Osteoblast (primary cell): ENCODE data around the gene CCNI. TPM values are rescaled to one million over a fixed set of nuclear protein-coding genes. Genes with fewer than 3 reads are reported as not detected.
"Not testable (repeated sequence)": the region's sequence is repeated elsewhere in the genome, so short reads cannot be mapped to it uniquely, and the experiment has no call there.

ENCODE experiments used
- DNase-seq: peaks from one replicate; pipeline ENCODE4 v3.0.0; 2011; ENCODE audit warnings: low spot score, mixed read lengths; ENCODE audit not compliant: insufficient read length; ENCODE audit errors: missing footprints
- H2AFZ ChIP-seq: 2 replicates; pipeline ENCODE4 v1.6.0; 2011; ENCODE audit warnings: mild to moderate bottlenecking, low read length
- H3K27ac ChIP-seq: 2 replicates; pipeline ENCODE4 v1.5.1; 2011; ENCODE audit warnings: mild to moderate bottlenecking, low read depth, low read length, moderate library complexity
- H3K27me3 ChIP-seq: 2 replicates; pipeline ENCODE4 v1.6.0; 2012; ENCODE audit warnings: mild to moderate bottlenecking, control low read depth, inconsistent platforms, low read length, moderate library complexity; ENCODE audit not compliant: insufficient read depth
- H3K36me3 ChIP-seq: 2 replicates; pipeline ENCODE4 v1.5.1; 2011; ENCODE audit warnings: mild to moderate bottlenecking, low read length, control low read depth, moderate library complexity; ENCODE audit not compliant: insufficient read depth
- H3K4me1 ChIP-seq: 2 replicates; pipeline ENCODE4 v1.5.1; 2011; ENCODE audit warnings: mild to moderate bottlenecking, low read length, control low read depth, moderate library complexity; ENCODE audit not compliant: insufficient read depth
- H3K4me2 ChIP-seq: 2 replicates; pipeline ENCODE4 v1.6.0; 2011; ENCODE audit warnings: mild to moderate bottlenecking, low read length; ENCODE audit not compliant: insufficient read depth
- H3K4me3 ChIP-seq: fragments of 200-600 bp; sonication (generic); 3 replicates; pipeline ENCODE4 v1.5.1; 2012; ENCODE audit warnings: mild to moderate bottlenecking, low read length, inconsistent platforms; ENCODE audit not compliant: insufficient read depth
- H3K79me2 ChIP-seq: 2 replicates; pipeline ENCODE4 v1.6.0; 2012; ENCODE audit warnings: mild to moderate bottlenecking, low read length, control low read depth, inconsistent platforms; ENCODE audit not compliant: insufficient read depth
- H3K9me3 ChIP-seq: 2 replicates; pipeline ENCODE4 v1.5.1; 2011; ENCODE audit warnings: low read depth, low read length, control low read depth
- H4K20me1 ChIP-seq: 2 replicates; pipeline ENCODE4 v1.6.0; 2012; ENCODE audit warnings: mild to moderate bottlenecking, low read length, control low read depth; ENCODE audit not compliant: insufficient read depth
- total RNA-seq: library from RNA; depleted of rRNA; stranded (reverse); fragments of >200 nt; gene quantifications from 2 replicates; pipeline ENCODE4 v1.2.3, GENCODE V29; 2012
- TF ChIP-seq, protein P1 (sequence below): IDR thresholded peaks from 2 replicates; pipeline ENCODE4 v1.5.1; 2011; ENCODE audit warnings: mild to moderate bottlenecking, low read depth, low read length, moderate library complexity; ENCODE audit errors: extremely low read depth

CCNI gene
- total RNA-seq, 1 donor, result 229 TPM

DNA sequence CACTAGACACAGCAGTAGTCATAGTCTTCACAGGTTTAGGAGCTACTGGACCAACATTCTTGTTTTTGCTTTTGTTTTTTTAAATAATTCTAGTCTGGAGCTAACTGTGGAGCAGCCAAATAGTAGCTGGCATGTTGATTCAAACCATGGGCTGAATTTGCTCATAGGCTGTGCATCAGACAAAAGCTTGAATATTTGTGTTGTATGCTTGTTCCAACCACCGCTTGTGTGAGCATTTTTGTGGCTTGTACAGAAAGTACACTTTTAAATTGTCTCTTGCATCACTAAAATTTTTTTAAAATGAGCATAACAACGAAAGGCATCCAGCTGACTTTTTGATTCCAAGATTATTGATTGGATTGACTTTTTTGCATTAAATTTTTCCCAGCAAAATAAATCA, 39.6 kb downstream of the CCNI start:
- H3K4me2 ChIP-seq, result peak overlapping the region; percentile 49
- H3K27ac ChIP-seq, result peak overlapping the region; percentile 83
- peak overlapping the region; percentile 1 for H3K4me3 ChIP-seq
- no peak for DNase-seq
- peaks cover 53% of the 10 kb centered on the region for H3K4me1 ChIP-seq
- peaks cover 2% of the 10 kb centered on the region for H3K79me2 ChIP-seq
- TF ChIP-seq, protein P1, sequence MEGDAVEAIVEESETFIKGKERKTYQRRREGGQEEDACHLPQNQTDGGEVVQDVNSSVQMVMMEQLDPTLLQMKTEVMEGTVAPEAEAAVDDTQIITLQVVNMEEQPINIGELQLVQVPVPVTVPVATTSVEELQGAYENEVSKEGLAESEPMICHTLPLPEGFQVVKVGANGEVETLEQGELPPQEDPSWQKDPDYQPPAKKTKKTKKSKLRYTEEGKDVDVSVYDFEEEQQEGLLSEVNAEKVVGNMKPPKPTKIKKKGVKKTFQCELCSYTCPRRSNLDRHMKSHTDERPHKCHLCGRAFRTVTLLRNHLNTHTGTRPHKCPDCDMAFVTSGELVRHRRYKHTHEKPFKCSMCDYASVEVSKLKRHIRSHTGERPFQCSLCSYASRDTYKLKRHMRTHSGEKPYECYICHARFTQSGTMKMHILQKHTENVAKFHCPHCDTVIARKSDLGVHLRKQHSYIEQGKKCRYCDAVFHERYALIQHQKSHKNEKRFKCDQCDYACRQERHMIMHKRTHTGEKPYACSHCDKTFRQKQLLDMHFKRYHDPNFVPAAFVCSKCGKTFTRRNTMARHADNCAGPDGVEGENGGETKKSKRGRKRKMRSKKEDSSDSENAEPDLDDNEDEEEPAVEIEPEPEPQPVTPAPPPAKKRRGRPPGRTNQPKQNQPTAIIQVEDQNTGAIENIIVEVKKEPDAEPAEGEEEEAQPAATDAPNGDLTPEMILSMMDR, result no peak
- H3K36me3 ChIP-seq, result peaks cover 73% of the 10 kb centered on the region
- no peaks in the 10 kb centered on the region for H4K20me1 ChIP-seq
- H3K9me3 ChIP-seq, result no peaks in the 10 kb centered on the region
- H2AFZ ChIP-seq, result no peak overlapping the region
- H3K27me3 ChIP-seq, result no peaks in the 10 kb centered on the region

GRCh38 chr4:77035153-77035552, 40.6 kb downstream of the CCNI start:
- H3K4me3 ChIP-seq, result no peak overlapping the region
- H3K27me3 ChIP-seq, result no peaks in the 10 kb centered on the region
- no peak overlapping the region for H3K4me2 ChIP-seq
- H3K9me3 ChIP-seq, result no peaks in the 10 kb centered on the region
- H3K79me2 ChIP-seq, result peaks cover 2% of the 10 kb centered on the region
- peak overlapping the region; percentile 83 for H3K27ac ChIP-seq
- no peak for DNase-seq
- H2AFZ ChIP-seq, result no peak overlapping the region
- TF ChIP-seq, protein P1, result no peak
- no peaks in the 10 kb centered on the region for H4K20me1 ChIP-seq
- H3K36me3 ChIP-seq, result peaks cover 75% of the 10 kb centered on the region
- peaks cover 43% of the 10 kb centered on the region for H3K4me1 ChIP-seq

DNA sequence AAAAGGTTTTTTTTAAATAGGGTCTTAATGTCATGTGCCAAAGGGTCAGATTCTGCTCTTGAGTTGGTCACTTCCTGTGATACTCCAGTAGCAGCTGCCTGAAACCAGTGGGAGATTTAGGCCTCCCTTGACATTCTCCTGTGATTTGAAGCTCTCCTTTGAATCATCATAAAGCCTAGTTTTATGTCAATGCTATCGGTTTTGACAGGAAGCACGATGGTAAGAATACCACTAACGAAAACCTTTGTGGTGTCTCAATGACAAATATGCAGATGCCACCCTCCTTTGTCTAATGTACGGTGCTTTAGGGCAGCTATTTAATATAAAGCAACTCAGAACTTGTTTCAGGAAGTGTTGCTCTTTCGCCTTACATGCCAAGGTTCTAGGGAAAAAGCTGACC, 44.2 kb downstream of the CCNI start:
- Histone ChIP-seq H3K9me3 (no peaks in the 10 kb centered on the region), H3K79me2 (peaks cover 4% of the 10 kb centered on the region), H3K27ac (no peak overlapping the region), H2AFZ (no peak overlapping the region), H3K4me1 (peaks cover 20% of the 10 kb centered on the region), H3K27me3 (no peaks in the 10 kb centered on the region), H3K4me3 (no peak overlapping the region), H3K36me3 (peaks cover 87% of the 10 kb centered on the region), H3K4me2 (no peak overlapping the region), H4K20me1 (no peaks in the 10 kb centered on the region)
- DNase-seq, result no peak
- TF ChIP-seq, protein P1, result no peak

GRCh38 chr4:77029757-77030156, 46.0 kb downstream of the CCNI start:
- H3K27me3 ChIP-seq, DNase-seq, H3K9me3 ChIP-seq, H3K4me2 ChIP-seq, H3K4me3 ChIP-seq, H2AFZ ChIP-seq, H3K79me2 ChIP-seq, H3K27ac ChIP-seq, H4K20me1 ChIP-seq: not testable (repeated sequence)
- H3K36me3 ChIP-seq, result peaks cover 91% of the 10 kb centered on the region
- H3K4me1 ChIP-seq, result peaks cover 12% of the 10 kb centered on the region
